ENCODE data around the gene NPPA. TPM values are rescaled to one million over a fixed set of nuclear protein-coding genes. Genes with fewer than 3 reads are reported as not detected.

NPPA gene
- polyA plus RNA-seq, 1 of the 3 experiments (the other 2 are of a cell fraction): not detected

DNA sequence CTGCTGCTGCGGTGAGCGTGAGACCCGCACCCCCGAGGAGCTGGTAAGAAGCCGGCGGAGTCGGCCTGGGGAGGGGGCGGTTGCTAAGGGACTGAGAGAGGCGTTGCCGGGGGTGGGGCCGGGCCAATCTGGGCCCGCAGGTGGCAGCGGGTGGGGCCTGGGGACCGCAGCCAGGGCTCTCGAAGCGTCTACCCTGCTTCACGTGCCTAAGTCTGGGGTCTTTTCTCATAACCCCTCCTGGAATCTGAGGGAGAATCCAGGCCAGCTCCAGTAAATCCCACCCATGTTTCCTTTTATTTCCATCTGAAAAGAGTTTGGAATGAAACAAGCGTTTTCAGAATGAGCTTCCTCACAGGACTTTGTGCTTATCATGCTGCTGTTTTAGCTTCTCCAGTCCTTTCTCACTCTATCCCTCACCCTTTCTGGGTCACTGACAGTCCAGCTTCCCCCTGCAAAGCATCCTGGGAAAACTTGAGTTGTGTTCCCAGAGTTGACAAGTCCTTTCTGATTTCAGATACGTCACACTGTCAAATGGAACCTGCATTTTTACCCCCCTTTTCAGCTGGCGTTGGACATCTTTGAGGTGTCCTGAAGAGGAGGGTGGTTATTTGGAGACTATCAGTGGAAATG is 41.2 kb downstream of the NPPA start:
- no peak for TF ChIP-seq MEF2A (IDR thresholded peaks at IDR 0.05; ENCODE audit: borderline replicate concordance, low read depth)
- no peak for TF ChIP-seq EP300 (IDR thresholded peaks at IDR 0.05; ENCODE audit: borderline replicate concordance in 1 of 2, low read depth in 1 of 2, low read length in 1 of 2)
- POLR2A ChIA-PET: interaction anchor here (0.7 to 1.8 kb wide), 4 partner anchors 18 to 120 kb away, joined by 3 to 15 read pairs (median 4); no protein-coding TSS in a partner anchor
- Histone ChIP-seq H3K9me3 (no peaks in the 10 kb centered on the region), H3K27ac (ENCODE audit: low read depth in 2 of 2, low read length in 1 of 2) (peak overlapping the region; percentile 79 to 90; a peak in 3 of 4 replicates), H3K4me3 (ENCODE audit: low read depth in 2 of 2, low read length in 1 of 2) (peak overlapping the region; percentile 87 to 96), H3K9ac (peak overlapping the region; percentile 89), H3K27me3 (ENCODE audit: insufficient read depth) (no peaks in the 10 kb centered on the region), H3F3A (replicated peaks; ENCODE audit: insufficient read depth) (no peaks in the 10 kb centered on the region), H3K4me2 (peak overlapping the region; percentile 95), H4K20me1 (ENCODE audit: insufficient read depth) (peaks cover 4% of the 10 kb centered on the region; the same call in 1 of the 2 replicates), H2AFZ (ENCODE audit: low read depth) (peak overlapping the region; percentile 76), H3K79me2 (ENCODE audit: insufficient read depth) (peaks cover 42% of the 10 kb centered on the region), H3K4me1 (ENCODE audit: control insufficient read depth in 1 of 2, insufficient read depth in 2 of 2, low read depth in 1 of 2, low read length in 1 of 2) (peaks cover 34 to 35% of the 10 kb centered on the region in 2 experiments; a peak in 3 of 4 replicates), H3K36me3 (replicated peaks in 1 of 2; ENCODE audit: control insufficient read depth in 1 of 2, insufficient read depth in 2 of 2, low read length in 1 of 2) (peaks cover 32 to 34% of the 10 kb centered on the region in 2 experiments), H3K9me2 (no peaks in the 10 kb centered on the region)
- DNase-seq: no peak
- CTCF ChIA-PET: interaction anchor here (0.6 to 2.5 kb wide), 10 partner anchors 12 to 218 kb away, joined by 3 to 12 read pairs (median 4); partner anchors contain the start of gene DRAXIN
- WGBS (ENCODE audit: low lambda C conversion rate): under 1% methylated on average over 6 of the region's 20 CpGs

DNA sequence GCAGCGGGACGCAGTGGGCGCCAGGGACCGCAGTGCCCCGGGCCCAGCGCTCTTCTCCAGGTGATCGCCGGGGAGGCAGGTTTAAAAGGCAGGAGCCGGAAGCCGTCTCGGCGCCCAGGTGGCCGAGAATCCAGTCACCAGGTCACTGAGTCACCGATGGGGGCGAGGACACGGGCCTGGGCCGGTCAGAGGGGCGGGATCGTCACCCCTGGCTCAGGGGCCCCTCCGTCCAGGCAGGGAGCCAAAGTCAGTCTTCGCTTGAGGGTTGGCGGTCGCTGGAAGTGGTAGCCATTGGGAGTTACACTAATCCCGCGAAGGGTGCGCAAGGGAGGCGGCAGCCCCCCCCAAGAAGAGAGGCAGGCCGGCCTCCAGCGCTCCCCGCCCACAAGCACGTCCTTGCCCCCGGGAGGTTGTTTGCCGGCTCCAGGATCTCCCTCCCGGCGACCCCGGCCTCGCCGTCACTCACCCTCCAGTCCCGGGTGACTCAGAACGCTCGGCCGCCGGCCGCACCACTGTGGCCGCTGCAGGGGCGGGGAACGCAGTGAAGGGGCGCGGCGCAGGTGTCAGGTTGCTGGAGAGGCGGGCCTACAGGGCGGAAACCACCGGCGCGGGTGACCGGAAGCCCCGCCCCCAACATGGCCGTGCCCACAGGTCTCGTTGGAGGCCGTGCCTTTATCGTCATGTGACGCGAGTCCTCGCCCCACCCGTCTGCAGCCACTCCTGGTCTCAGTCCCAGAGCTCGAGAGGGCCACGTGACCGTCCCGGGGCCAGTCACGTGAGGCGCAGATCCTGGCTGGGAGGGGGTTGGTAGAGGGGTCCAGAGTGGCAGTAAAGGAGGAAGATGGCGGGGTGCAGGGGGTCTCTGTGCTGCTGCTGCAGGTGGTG is 41.9 kb downstream of the NPPA start, which contains the start of the genes CLCN6 and MTHFR:
TSS of gene CLCN6 (plus strand) at position 770 of the 885 bp plus-strand sequence. CDS start at position 842, 72 bp downstream.
TSS of gene MTHFR (minus strand) at position 543 of the 885 bp plus-strand sequence. CDS start 2,848 bp downstream, outside the sequence.
- H3K79me2 ChIP-seq (ENCODE audit: insufficient read depth): peaks cover 42% of the 10 kb centered on the region
- CTCF ChIA-PET: interaction anchor here (1.4 to 2.2 kb wide), 5 partner anchors 20 to 155 kb away, joined by 3 to 12 read pairs (median 7); no protein-coding TSS in a partner anchor
- TF ChIP-seq MEF2A (IDR thresholded peaks at IDR 0.05; ENCODE audit: borderline replicate concordance, low read depth) (no peak), JUND (IDR thresholded peaks at IDR 0.05) (peak; percentile 39; the same call in 1 of the 2 replicates), TEAD4 (IDR thresholded peaks at IDR 0.05; ENCODE audit: borderline replicate concordance, insufficient read depth) (peak; percentile 54; the same call in 1 of the 2 replicates), ELF1 (IDR thresholded peaks at IDR 0.05) (no peak), FOXJ3 (CRISPR knock-in tag; IDR thresholded peaks at IDR 0.05) (0 out of 2 replicates have a peak, but pooled peaks have one; percentile 41), TAF1 (IDR thresholded peaks at IDR 0.05; ENCODE audit: borderline replicate concordance, low read depth, low read length) (peak; percentile 17; the same call in 1 of the 2 replicates), RXRA (IDR thresholded peaks at IDR 0.05; ENCODE audit: borderline replicate concordance, low read depth) (peak; percentile 80; the same call in 1 of the 2 replicates), TCF12 (IDR thresholded peaks at IDR 0.05) (peak; percentile 39), NRF1 (IDR thresholded peaks at IDR 0.05; ENCODE audit: low read depth, low read length) (peak; percentile 17), EZH2phosphoT487 (IDR thresholded peaks at IDR 0.05; ENCODE audit: borderline replicate concordance, low read depth) (no peak)
- TF ChIP-seq, protein P1, sequence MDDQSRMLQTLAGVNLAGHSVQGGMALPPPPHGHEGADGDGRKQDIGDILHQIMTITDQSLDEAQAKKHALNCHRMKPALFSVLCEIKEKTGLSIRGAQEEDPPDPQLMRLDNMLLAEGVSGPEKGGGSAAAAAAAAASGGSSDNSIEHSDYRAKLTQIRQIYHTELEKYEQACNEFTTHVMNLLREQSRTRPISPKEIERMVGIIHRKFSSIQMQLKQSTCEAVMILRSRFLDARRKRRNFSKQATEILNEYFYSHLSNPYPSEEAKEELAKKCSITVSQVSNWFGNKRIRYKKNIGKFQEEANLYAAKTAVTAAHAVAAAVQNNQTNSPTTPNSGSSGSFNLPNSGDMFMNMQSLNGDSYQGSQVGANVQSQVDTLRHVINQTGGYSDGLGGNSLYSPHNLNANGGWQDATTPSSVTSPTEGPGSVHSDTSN (IDR thresholded peaks at IDR 0.05): peak; percentile 87
- TF ChIP-seq, protein P2, sequence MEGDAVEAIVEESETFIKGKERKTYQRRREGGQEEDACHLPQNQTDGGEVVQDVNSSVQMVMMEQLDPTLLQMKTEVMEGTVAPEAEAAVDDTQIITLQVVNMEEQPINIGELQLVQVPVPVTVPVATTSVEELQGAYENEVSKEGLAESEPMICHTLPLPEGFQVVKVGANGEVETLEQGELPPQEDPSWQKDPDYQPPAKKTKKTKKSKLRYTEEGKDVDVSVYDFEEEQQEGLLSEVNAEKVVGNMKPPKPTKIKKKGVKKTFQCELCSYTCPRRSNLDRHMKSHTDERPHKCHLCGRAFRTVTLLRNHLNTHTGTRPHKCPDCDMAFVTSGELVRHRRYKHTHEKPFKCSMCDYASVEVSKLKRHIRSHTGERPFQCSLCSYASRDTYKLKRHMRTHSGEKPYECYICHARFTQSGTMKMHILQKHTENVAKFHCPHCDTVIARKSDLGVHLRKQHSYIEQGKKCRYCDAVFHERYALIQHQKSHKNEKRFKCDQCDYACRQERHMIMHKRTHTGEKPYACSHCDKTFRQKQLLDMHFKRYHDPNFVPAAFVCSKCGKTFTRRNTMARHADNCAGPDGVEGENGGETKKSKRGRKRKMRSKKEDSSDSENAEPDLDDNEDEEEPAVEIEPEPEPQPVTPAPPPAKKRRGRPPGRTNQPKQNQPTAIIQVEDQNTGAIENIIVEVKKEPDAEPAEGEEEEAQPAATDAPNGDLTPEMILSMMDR (IDR thresholded peaks at IDR 0.05): no peak
- TF ChIP-seq, protein P3, sequence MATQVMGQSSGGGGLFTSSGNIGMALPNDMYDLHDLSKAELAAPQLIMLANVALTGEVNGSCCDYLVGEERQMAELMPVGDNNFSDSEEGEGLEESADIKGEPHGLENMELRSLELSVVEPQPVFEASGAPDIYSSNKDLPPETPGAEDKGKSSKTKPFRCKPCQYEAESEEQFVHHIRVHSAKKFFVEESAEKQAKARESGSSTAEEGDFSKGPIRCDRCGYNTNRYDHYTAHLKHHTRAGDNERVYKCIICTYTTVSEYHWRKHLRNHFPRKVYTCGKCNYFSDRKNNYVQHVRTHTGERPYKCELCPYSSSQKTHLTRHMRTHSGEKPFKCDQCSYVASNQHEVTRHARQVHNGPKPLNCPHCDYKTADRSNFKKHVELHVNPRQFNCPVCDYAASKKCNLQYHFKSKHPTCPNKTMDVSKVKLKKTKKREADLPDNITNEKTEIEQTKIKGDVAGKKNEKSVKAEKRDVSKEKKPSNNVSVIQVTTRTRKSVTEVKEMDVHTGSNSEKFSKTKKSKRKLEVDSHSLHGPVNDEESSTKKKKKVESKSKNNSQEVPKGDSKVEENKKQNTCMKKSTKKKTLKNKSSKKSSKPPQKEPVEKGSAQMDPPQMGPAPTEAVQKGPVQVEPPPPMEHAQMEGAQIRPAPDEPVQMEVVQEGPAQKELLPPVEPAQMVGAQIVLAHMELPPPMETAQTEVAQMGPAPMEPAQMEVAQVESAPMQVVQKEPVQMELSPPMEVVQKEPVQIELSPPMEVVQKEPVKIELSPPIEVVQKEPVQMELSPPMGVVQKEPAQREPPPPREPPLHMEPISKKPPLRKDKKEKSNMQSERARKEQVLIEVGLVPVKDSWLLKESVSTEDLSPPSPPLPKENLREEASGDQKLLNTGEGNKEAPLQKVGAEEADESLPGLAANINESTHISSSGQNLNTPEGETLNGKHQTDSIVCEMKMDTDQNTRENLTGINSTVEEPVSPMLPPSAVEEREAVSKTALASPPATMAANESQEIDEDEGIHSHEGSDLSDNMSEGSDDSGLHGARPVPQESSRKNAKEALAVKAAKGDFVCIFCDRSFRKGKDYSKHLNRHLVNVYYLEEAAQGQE (IDR thresholded peaks at IDR 0.05; ENCODE audit: low read depth, low read length): no peak
- TF ChIP-seq, protein P4, sequence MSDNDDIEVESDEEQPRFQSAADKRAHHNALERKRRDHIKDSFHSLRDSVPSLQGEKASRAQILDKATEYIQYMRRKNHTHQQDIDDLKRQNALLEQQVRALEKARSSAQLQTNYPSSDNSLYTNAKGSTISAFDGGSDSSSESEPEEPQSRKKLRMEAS (IDR thresholded peaks at IDR 0.05; ENCODE audit: low read depth): no peak; the same call in none of the 2 replicates

More for the DNA sequence above, 41.9 kb downstream of the NPPA start, which contains the start of the genes CLCN6 and MTHFR:
- Histone ChIP-seq H3K9ac (peak within 1 kb of the TSS; percentile 89), H3K36me3 (replicated peaks in 1 of 2; ENCODE audit: control insufficient read depth in 1 of 2, insufficient read depth in 2 of 2, low read length in 1 of 2) (peaks cover 34% of the 10 kb centered on the region in 2 experiments), H3K4me2 (peak within 1 kb of the TSS; percentile 100), H3K4me3 (ENCODE audit: low read depth in 2 of 2, low read length in 1 of 2) (peak within 1 kb of the TSS; percentile 87 to 96), H3K27ac (ENCODE audit: low read depth in 2 of 2, low read length in 1 of 2) (peak within 1 kb of the TSS; percentile 79 to 91), H2AFZ (ENCODE audit: low read depth) (peak within 1 kb of the TSS; percentile 76), H3K4me1 (ENCODE audit: control insufficient read depth in 1 of 2, insufficient read depth in 2 of 2, low read depth in 1 of 2, low read length in 1 of 2) (peaks cover 34 to 35% of the 10 kb centered on the region in 2 experiments; a peak in 3 of 4 replicates), H3K27me3 (ENCODE audit: insufficient read depth) (no peaks in the 10 kb centered on the region), H3F3A (replicated peaks; ENCODE audit: insufficient read depth) (no peaks in the 10 kb centered on the region), H3K9me3 (no peaks in the 10 kb centered on the region), H4K20me1 (ENCODE audit: insufficient read depth) (peaks cover 4% of the 10 kb centered on the region; the same call in 1 of the 2 replicates), H3K9me2 (no peaks in the 10 kb centered on the region)
- DNase-seq: peak; percentile 99
- POLR2A ChIA-PET: interaction anchor here (0.5 to 1.8 kb wide), 6 partner anchors 12 to 121 kb away, joined by 3 to 15 read pairs (median 3); no protein-coding TSS in a partner anchor
- 0% methylated on average over 13 of the region's 72 CpGs for WGBS (ENCODE audit: low lambda C conversion rate)

Data from SK-N-SH (cell line).